K562 (cell line): ENCODE data around the gene ABCF2. TPM values are rescaled to one million over a fixed set of nuclear protein-coding genes. Genes with fewer than 3 reads are reported as not detected.

Experiments
- CBX1 ChIP-seq: sonication (generic); IDR thresholded peaks from 2 replicates; pipeline ENCODE4 v1.6.1; 2016; ENCODE audit warnings: antibody characterized with exemption, low read depth, mild to moderate bottlenecking
- GMEB1 ChIP-seq: fragments of 250-450 bp; sonication (Bioruptor Pico); IDR thresholded peaks from 2 replicates; pipeline ENCODE4 v1.4.0; 2020; ENCODE audit warnings: mild to moderate bottlenecking
- HNRNPUL1 ChIP-seq: fragments of 200-400 bp; formaldehyde crosslinking; IDR thresholded peaks from 2 replicates; pipeline ENCODE4 v1.6.1; 2017; ENCODE audit warnings: low read length
- ID3 ChIP-seq, 2 experiments: fragments of 250-450 bp in 1 of 2; fragments of 450-650 bp in 1 of 2; sonication (Bioruptor Pico) in 1 of 2; IDR thresholded peaks; 2 replicates each; pipeline versions ENCODE4 v1.6.1 to v1.8.0; 2016 to 2021; ENCODE audit warnings: mild to moderate bottlenecking in 2 of 2, moderate library complexity in 2 of 2, missing compliant biosample characterization in 1 of 2, missing genetic modification characterization in 1 of 2
- PKNOX1 ChIP-seq: fragments of 450-650 bp; IDR thresholded peaks from 2 replicates; pipeline ENCODE4 v1.6.1; 2016
- SMAD1 ChIP-seq: fragments of 150-350 bp; IDR thresholded peaks from 2 replicates; pipeline ENCODE4 v1.6.1; 2014; ENCODE audit warnings: low read length, low read depth; ENCODE audit not compliant: partially characterized antibody
- ZBTB40 ChIP-seq, 2 experiments: fragments of 450-650 bp in 1 of 2; sonication (generic) in 1 of 2; formaldehyde crosslinking in 1 of 2; IDR thresholded peaks; 2 replicates each; pipeline versions ENCODE4 v1.7.1 to v1.9.0; 2016 to 2022; ENCODE audit warnings: inconsistent platforms in 1 of 2, mild to moderate bottlenecking in 1 of 2, missing genetic modification reagents in 1 of 2
- ZHX1 ChIP-seq: fragments of 150-350 bp; conservative IDR thresholded peaks from 2 replicates; pipeline ENCODE4 v1.6.1; 2014; ENCODE audit warnings: low read length
- ZNF766 ChIP-seq: fragments of 200-800 bp; sonication (Bioruptor generic); conservative IDR thresholded peaks from 2 replicates; pipeline ENCODE4 v1.6.1; 2016; ENCODE audit warnings: missing genetic modification characterization, missing compliant biosample characterization
- polyA plus RNA-seq, 8 experiments: library from polyadenylated mRNA; depleted of rRNA in 4 of 8; stranded (reverse) in 5 of 8; unstranded in 3 of 8; fragments of >200 nt; fragmentation: Nextera tagmentation in 2 of 8; fragmentation: Illumina TruSeq in 1 of 8; extraction: Ambion mirVana in 2 of 8; extraction: Trizol in 1 of 8; gene quantifications; 2 replicates each; pipeline versions ENCODE4 v1.2.1 to v1.2.3, GENCODE V29; 2011 to 2014; ENCODE audit warnings: inconsistent platforms in 1 of 8, missing spikeins in 1 of 8
- total RNA-seq, 7 experiments: library from RNA; depleted of rRNA in 6 of 7; stranded (reverse); fragments of >200 nt in 6 of 7; fragmentation: Illumina TruSeq in 2 of 7; extraction: Trizol in 2 of 7; gene quantifications; 2 replicates each; pipeline versions ENCODE4 v1.2.1 to v1.2.3, GENCODE V29; 2011 to 2021; ENCODE audit warnings: low replicate concordance in 1 of 7

Gene ABCF2
- total and polyA plus RNA-seq, 9 of the 15 experiments (the other 6 are each of a cell fraction or from before 2014, with no cell fraction given): 62.1 to 224 (median 113) TPM

GRCh38 chr7:151226875-151227782, at the start of gene ABCF2 (continued):
- peak; percentile 82; the same call in 1 of the 2 replicates for TF ChIP-seq ZHX1
- no peak for TF ChIP-seq HNRNPUL1
- TF ChIP-seq PKNOX1: peak; percentile 84
- TF ChIP-seq CBX1: 0 out of 2 replicates have a peak, but pooled peaks have one; percentile 58
- peak; percentile 89 for TF ChIP-seq ZNF766 (CRISPR knock-in tag)
- TF ChIP-seq ID3 (CRISPR knock-in tag; IDR thresholded peaks at IDR 0.05): 0 out of 2 replicates have a peak, but pooled peaks have one; percentile 6
- TF ChIP-seq ID3 (tag; IDR thresholded peaks at IDR 0.05): no peak; the same call in none of the 2 replicates
- 0 out of 2 replicates have a peak, but pooled peaks have one; percentile 57 for TF ChIP-seq ZBTB40 (IDR thresholded peaks at IDR 0.05)
- TF ChIP-seq ZBTB40 (CRISPR knock-in tag; IDR thresholded peaks at IDR 0.05): no peak
- no peak for TF ChIP-seq SMAD1
- peak; percentile 86 for TF ChIP-seq GMEB1 (CRISPR knock-in tag)
